ENCODE data around the gene VPS8. TPM values are rescaled to one million over a fixed set of nuclear protein-coding genes. Genes with fewer than 3 reads are reported as not detected.
"Not testable (repeated sequence)": the region's sequence is repeated elsewhere in the genome, so short reads cannot be mapped to it uniquely, and the experiment has no call there.

Gene VPS8
- total RNA-seq, 3 donors from 2014 or later: 52.2 to 86.3 (median 61.9) TPM

- H3K9me3 ChIP-seq: no peaks in the 10 kb centered on the region
- H3K27me3 ChIP-seq: no peaks in the 10 kb centered on the region
- no peak overlapping the region for H3K27ac ChIP-seq
- no peak for DNase-seq (ENCODE audit: low spot score in 2 of 2)
- H3K36me3 ChIP-seq: no peaks in the 10 kb centered on the region
- no peaks in the 10 kb centered on the region for H3K4me1 ChIP-seq
- intact Hi-C loops (cut with DNase I; ENCODE audit: low total_unique reads): no loop called here
- TF ChIP-seq CTCF (IDR thresholded peaks at IDR 0.05): no peak
- no peak for TF ChIP-seq POLR2A (IDR thresholded peaks at IDR 0.05)
- no peak for TF ChIP-seq POLR2AphosphoS5 (IDR thresholded peaks at IDR 0.05)
- no peak overlapping the region for H3K4me3 ChIP-seq
Observed at GRCh38 chr3:184944241-184944640, 132.3 kb downstream of the VPS8 start.

DNA sequence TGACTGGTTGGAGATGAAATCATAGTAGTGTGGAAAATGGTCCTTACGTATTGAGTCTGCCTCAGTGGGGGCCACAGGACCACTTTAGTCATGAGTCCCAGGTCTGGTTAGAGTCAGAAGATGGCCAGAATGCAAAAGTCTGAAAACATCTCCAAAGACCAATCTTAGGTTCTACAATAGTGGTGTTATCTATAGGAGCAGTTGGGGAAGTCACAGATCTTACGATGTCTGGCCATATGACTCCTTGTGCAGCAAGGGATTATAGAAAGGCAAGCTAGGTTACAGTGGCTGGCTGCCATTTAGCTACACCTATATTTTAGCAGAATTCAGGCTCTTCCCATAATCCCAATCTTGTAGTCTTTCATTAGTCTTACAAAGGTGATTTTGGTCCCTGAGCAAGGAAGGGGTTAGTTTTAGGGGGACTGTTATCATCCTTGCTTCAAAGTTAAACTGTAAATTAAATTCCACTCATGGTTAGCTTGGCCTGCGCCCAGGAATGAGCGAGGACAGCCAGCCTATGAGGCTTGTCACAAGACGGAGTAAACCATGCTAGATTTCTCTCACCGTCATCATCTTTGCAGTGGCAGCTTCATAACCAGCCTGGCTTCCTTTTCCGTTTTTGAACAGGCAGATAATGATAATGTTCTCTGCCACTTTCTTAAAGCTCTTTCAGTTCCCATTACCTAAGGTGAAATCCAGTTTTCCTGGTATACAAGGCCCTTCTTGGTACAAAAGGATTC is 134.1 kb downstream of the VPS8 start:
- TF ChIP-seq POLR2AphosphoS5 (IDR thresholded peaks at IDR 0.05): no peak
- no peak for TF ChIP-seq CTCF (IDR thresholded peaks at IDR 0.05)
- no peak for TF ChIP-seq POLR2A (IDR thresholded peaks at IDR 0.05)
- intact Hi-C loops (cut with DNase I; ENCODE audit: low total_unique reads): no loop called here
- Histone ChIP-seq H3K4me1 (no peaks in the 10 kb centered on the region), H3K4me3 (no peak overlapping the region), H3K9me3 (no peaks in the 10 kb centered on the region), H3K27ac (no peak overlapping the region), H3K36me3 (no peaks in the 10 kb centered on the region), H3K27me3 (no peaks in the 10 kb centered on the region)
- no peak for DNase-seq (ENCODE audit: low spot score in 2 of 2)

- intact Hi-C loops (cut with DNase I; ENCODE audit: low total_unique reads): no loop called here
- no peak for DNase-seq (ENCODE audit: low spot score in 2 of 2)
- no peak for TF ChIP-seq POLR2AphosphoS5 (IDR thresholded peaks at IDR 0.05)
- TF ChIP-seq CTCF (IDR thresholded peaks at IDR 0.05): no peak
- TF ChIP-seq POLR2A (IDR thresholded peaks at IDR 0.05): no peak
- H3K4me3 ChIP-seq: no peak overlapping the region
- H3K9me3 ChIP-seq: no peaks in the 10 kb centered on the region
- H3K27me3 ChIP-seq: no peaks in the 10 kb centered on the region
- H3K27ac ChIP-seq: no peak overlapping the region
- H3K4me1 ChIP-seq: no peaks in the 10 kb centered on the region
- H3K36me3 ChIP-seq: no peaks in the 10 kb centered on the region
Observed at GRCh38 chr3:184946917-184947316, 135.0 kb downstream of the VPS8 start.

DNA sequence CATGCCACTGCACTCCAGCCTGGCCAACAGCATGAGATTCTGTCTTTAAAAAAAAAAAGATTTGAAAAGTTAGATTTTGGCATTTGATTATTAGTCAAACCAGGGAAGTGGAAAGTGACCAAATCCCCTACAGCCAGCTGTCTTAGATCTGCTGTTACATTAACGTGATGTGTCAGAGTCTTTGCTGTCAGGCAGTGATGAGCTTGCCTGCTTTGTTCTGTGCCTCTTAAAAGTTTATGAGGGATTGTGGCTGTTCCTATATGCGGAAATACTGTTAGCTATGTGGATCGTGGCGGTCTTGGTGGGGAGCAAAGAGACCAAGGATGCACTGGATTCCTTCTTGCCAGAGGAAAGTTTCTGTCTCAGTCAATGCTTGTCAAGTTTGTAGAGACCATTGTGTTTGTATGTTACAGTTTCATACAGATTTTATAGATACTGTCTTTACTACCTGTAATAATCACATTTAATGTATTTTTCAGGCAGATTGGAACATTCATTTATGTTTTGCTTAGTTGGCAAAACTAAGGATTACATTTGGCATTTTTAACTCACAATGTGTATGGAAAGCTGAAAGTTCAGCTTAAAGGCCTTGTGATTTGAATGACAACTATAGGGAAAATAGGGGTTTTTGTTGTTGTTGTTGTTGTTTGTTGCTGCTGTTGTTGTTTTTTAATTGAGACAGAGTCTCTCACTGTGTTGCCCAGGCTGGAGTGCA is 137.4 kb downstream of the VPS8 start:
- no peaks in the 10 kb centered on the region for H3K36me3 ChIP-seq
- intact Hi-C loops (cut with DNase I; ENCODE audit: low total_unique reads): no loop called here
- no peaks in the 10 kb centered on the region for H3K4me1 ChIP-seq
- H3K27me3 ChIP-seq: no peaks in the 10 kb centered on the region
- no peak for DNase-seq (ENCODE audit: low spot score in 2 of 2)
- H3K27ac ChIP-seq: no peak overlapping the region
- no peaks in the 10 kb centered on the region for H3K9me3 ChIP-seq
- no peak overlapping the region for H3K4me3 ChIP-seq
- TF ChIP-seq CTCF (IDR thresholded peaks at IDR 0.05) (no peak), POLR2AphosphoS5 (IDR thresholded peaks at IDR 0.05) (no peak), POLR2A (IDR thresholded peaks at IDR 0.05) (no peak)

GRCh38 chr3:184950816-184951215 is 138.8 kb downstream of the VPS8 start:
- intact Hi-C loops (cut with DNase I; ENCODE audit: low total_unique reads); H3K36me3 ChIP-seq; H3K9me3 ChIP-seq; H3K4me3 ChIP-seq; H3K27ac ChIP-seq; H3K27me3 ChIP-seq; DNase-seq (ENCODE audit: low spot score in 2 of 2); H3K4me1 ChIP-seq: not testable (repeated sequence)

All from breast epithelium (tissue), 4 donors.